HepG2 (cell line): Measurements from ENCODE around the gene ALG9. TPM values are rescaled to one million over a fixed set of nuclear protein-coding genes. Genes with fewer than 3 reads are reported as not detected.

Source experiments
- ADNP ChIP-seq: sonication (generic); formaldehyde crosslinking; IDR thresholded peaks from 2 replicates; pipeline ENCODE4 v1.4.0; 2020; ENCODE audit warnings: missing genetic modification reagents
- GFI1 ChIP-seq: sonication (generic); formaldehyde crosslinking; IDR thresholded peaks from 2 replicates; pipeline ENCODE4 v1.5.0; 2020; ENCODE audit warnings: missing genetic modification reagents, mild to moderate bottlenecking, borderline replicate concordance
- HHEX ChIP-seq: IDR thresholded peaks from 2 replicates; pipeline ENCODE4 v1.6.1; 2016; ENCODE audit warnings: control low read depth
- MATR3 ChIP-seq: sonication (generic); formaldehyde crosslinking; IDR thresholded peaks from 2 replicates; pipeline ENCODE4 v1.4.0; 2020; ENCODE audit warnings: missing genetic modification reagents
- MEIS2 ChIP-seq: sonication (generic); formaldehyde crosslinking; IDR thresholded peaks from 2 replicates; pipeline ENCODE4 v1.9.0; 2021; ENCODE audit warnings: mild to moderate bottlenecking, missing genetic modification reagents
- NFIB ChIP-seq: sonication (generic); formaldehyde crosslinking; IDR thresholded peaks from 2 replicates; pipeline ENCODE4 v1.9.0; 2021; ENCODE audit warnings: missing genetic modification reagents, mild to moderate bottlenecking, borderline replicate concordance
- ZKSCAN5 ChIP-seq: sonication (generic); formaldehyde crosslinking; IDR thresholded peaks from 2 replicates; pipeline ENCODE4 v1.5.1; 2020; ENCODE audit warnings: mild to moderate bottlenecking, missing genetic modification reagents
- ZNF232 ChIP-seq: sonication (generic); formaldehyde crosslinking; IDR thresholded peaks from 2 replicates; pipeline ENCODE4 v1.4.0; 2020; ENCODE audit warnings: missing genetic modification reagents, borderline replicate concordance
- ZNF589 ChIP-seq: sonication (generic); formaldehyde crosslinking; conservative IDR thresholded peaks from 2 replicates; pipeline ENCODE4 v1.8.0; 2022; ENCODE audit warnings: mild to moderate bottlenecking, moderate library complexity, missing genetic modification reagents
- ZNF780A ChIP-seq: sonication (generic); formaldehyde crosslinking; IDR thresholded peaks from 2 replicates; pipeline ENCODE4 v1.8.0; 2022; ENCODE audit warnings: mild to moderate bottlenecking, missing genetic modification reagents, moderate library complexity
- polyA plus RNA-seq, 8 experiments: library from polyadenylated mRNA; depleted of rRNA in 3 of 8; stranded (reverse) in 7 of 8; unstranded in 1 of 8; fragments of >200 nt; fragmentation: Illumina TruSeq in 4 of 8; extraction: Trizol in 4 of 8; gene quantifications; 2 replicates each; pipeline versions ENCODE4 v1.2.1 to v1.2.3, GENCODE V29; 2011 to 2016; ENCODE audit warnings: low read depth in 4 of 8, missing spikeins in 1 of 8, mixed read lengths in 1 of 8; ENCODE audit not compliant: insufficient read depth in 1 of 8
- total RNA-seq, 5 experiments: library from RNA; depleted of rRNA; stranded (reverse); fragments of >200 nt; fragmentation: Illumina TruSeq; extraction: Trizol; gene quantifications; 2 replicates each; pipeline ENCODE4 v1.2.3, GENCODE V29; 2016; ENCODE audit warnings: low read depth in 1 of 5
- TF ChIP-seq, protein P1 (sequence below): sonication (generic); formaldehyde crosslinking; IDR thresholded peaks from one replicate; pipeline ENCODE4 v1.5.1; 2020; ENCODE audit warnings: mild to moderate bottlenecking, missing genetic modification reagents; ENCODE audit errors: not compliant biosample characterization
- TF ChIP-seq, protein P2 (sequence below): sonication (generic); formaldehyde crosslinking; IDR thresholded peaks from 2 replicates; pipeline ENCODE4 v1.5.0; 2020; ENCODE audit warnings: mild to moderate bottlenecking, missing genetic modification reagents
- TF ChIP-seq, protein P3 (sequence below): sonication (generic); formaldehyde crosslinking; IDR thresholded peaks from 2 replicates; pipeline ENCODE4 v1.5.1; 2020; ENCODE audit warnings: mild to moderate bottlenecking, moderate library complexity, missing genetic modification reagents

ALG9 gene
- total and polyA plus RNA-seq, 2 of the 13 experiments (the other 11 are each of a cell fraction or from before 2014, with no cell fraction given): 39.4 to 40.6 TPM

DNA sequence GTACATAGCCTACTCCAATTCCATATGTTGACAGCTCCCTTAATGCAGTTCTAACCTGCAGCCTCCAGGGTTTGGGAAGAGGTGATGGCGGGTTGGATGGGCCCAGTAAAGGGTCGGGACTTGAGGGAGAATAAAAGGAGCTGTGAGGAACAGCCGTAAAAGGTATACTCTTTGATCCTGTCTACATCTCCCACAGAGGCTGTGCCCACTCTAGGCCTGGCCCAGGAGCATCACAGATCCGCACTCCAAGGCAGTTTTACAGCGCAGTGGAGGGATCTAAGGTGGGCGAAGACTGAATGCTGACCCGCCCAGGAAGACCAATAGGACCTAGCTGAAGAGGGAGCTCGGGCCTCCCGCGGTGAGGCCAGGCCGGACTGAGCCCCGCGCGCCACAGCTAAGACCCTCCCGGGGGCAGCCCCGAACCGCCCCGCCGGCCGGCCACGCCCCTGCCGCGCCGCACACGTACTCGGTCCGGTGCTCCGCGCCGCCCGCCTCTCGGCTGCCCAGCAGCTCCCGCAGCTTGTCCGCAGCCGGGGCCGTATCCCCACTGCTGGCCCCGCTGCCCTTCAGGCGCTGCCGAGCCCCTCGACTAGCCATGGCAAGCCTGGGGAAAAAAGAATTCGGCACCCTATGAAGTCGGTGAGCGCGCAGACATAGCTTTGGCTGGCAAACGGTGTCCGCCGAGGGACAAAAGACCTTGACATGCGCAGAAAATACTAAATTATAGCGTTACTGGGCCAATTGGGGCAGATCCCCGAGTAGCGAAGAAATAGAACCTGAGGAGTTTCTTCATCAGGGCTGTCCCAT, at the start of gene ALG9 (continued):
- TF ChIP-seq, protein P1, sequence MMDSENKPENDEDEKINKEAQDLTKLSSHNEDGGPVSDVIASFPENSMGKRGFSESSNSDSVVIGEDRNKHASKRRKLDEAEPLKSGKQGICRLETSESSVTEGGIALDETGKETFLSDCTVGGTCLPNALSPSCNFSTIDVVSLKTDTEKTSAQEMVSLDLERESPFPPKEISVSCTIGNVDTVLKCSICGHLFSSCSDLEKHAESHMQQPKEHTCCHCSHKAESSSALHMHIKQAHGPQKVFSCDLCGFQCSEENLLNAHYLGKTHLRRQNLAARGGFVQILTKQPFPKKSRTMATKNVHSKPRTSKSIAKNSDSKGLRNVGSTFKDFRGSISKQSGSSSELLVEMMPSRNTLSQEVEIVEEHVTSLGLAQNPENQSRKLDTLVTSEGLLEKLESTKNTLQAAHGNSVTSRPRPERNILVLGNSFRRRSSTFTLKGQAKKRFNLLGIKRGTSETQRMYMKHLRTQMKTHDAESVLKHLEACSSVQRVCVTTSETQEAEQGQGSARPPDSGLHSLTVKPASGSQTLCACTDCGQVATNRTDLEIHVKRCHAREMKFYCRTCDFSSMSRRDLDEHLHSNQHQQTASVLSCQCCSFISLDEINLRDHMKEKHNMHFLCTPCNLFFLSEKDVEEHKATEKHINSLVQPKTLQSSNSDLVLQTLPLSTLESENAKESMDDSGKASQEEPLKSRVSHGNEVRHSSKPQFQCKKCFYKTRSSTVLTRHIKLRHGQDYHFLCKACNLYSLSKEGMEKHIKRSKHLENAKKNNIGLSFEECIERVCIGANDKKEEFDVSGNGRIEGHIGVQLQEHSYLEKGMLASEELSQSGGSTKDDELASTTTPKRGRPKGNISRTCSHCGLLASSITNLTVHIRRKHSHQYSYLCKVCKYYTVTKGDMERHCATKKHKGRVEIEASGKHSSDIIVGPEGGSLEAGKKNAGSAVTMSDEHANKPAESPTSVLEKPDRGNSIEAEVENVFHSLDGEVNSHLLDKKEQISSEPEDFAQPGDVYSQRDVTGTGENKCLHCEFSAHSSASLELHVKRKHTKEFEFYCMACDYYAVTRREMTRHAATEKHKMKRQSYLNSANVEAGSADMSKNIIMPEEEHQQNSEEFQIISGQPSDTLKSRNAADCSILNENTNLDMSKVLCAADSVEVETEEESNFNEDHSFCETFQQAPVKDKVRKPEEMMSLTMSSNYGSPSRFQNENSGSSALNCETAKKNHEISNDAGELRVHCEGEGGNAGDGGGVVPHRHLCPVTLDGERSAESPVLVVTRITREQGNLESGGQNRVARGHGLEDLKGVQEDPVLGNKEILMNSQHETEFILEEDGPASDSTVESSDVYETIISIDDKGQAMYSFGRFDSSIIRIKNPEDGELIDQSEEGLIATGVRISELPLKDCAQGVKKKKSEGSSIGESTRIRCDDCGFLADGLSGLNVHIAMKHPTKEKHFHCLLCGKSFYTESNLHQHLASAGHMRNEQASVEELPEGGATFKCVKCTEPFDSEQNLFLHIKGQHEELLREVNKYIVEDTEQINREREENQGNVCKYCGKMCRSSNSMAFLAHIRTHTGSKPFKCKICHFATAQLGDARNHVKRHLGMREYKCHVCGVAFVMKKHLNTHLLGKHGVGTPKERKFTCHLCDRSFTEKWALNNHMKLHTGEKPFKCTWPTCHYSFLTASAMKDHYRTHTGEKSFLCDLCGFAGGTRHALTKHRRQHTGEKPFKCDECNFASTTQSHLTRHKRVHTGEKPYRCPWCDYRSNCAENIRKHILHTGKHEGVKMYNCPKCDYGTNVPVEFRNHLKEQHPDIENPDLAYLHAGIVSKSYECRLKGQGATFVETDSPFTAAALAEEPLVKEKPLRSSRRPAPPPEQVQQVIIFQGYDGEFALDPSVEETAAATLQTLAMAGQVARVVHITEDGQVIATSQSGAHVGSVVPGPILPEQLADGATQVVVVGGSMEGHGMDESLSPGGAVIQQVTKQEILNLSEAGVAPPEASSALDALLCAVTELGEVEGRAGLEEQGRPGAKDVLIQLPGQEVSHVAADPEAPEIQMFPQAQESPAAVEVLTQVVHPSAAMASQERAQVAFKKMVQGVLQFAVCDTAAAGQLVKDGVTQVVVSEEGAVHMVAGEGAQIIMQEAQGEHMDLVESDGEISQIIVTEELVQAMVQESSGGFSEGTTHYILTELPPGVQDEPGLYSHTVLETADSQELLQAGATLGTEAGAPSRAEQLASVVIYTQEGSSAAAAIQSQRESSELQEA: peak; percentile 43
- TF ChIP-seq, protein P2, sequence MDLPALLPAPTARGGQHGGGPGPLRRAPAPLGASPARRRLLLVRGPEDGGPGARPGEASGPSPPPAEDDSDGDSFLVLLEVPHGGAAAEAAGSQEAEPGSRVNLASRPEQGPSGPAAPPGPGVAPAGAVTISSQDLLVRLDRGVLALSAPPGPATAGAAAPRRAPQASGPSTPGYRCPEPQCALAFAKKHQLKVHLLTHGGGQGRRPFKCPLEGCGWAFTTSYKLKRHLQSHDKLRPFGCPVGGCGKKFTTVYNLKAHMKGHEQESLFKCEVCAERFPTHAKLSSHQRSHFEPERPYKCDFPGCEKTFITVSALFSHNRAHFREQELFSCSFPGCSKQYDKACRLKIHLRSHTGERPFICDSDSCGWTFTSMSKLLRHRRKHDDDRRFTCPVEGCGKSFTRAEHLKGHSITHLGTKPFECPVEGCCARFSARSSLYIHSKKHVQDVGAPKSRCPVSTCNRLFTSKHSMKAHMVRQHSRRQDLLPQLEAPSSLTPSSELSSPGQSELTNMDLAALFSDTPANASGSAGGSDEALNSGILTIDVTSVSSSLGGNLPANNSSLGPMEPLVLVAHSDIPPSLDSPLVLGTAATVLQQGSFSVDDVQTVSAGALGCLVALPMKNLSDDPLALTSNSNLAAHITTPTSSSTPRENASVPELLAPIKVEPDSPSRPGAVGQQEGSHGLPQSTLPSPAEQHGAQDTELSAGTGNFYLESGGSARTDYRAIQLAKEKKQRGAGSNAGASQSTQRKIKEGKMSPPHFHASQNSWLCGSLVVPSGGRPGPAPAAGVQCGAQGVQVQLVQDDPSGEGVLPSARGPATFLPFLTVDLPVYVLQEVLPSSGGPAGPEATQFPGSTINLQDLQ: 0 out of 2 replicates have a peak, but pooled peaks have one; percentile 14
- TF ChIP-seq HHEX (CRISPR knock-in tag): no peak
- no peak for TF ChIP-seq ZNF780A
- no peak for TF ChIP-seq ZNF589 (CRISPR knock-in tag)
- TF ChIP-seq MATR3 (CRISPR knock-in tag): no peak
- TF ChIP-seq ZNF232: peak; percentile 45; the same call in 1 of the 2 replicates
- TF ChIP-seq NFIB (CRISPR knock-in tag): no peak
- no peak for TF ChIP-seq ZKSCAN5 (CRISPR knock-in tag)
- TF ChIP-seq GFI1 (CRISPR knock-in tag): no peak; the same call in 1 of the 2 replicates
- no peak for TF ChIP-seq ADNP (CRISPR knock-in tag)
- TF ChIP-seq, protein P3, sequence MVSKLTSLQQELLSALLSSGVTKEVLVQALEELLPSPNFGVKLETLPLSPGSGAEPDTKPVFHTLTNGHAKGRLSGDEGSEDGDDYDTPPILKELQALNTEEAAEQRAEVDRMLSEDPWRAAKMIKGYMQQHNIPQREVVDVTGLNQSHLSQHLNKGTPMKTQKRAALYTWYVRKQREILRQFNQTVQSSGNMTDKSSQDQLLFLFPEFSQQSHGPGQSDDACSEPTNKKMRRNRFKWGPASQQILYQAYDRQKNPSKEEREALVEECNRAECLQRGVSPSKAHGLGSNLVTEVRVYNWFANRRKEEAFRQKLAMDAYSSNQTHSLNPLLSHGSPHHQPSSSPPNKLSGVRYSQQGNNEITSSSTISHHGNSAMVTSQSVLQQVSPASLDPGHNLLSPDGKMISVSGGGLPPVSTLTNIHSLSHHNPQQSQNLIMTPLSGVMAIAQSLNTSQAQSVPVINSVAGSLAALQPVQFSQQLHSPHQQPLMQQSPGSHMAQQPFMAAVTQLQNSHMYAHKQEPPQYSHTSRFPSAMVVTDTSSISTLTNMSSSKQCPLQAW (CRISPR knock-in tag): no peak
- TF ChIP-seq MEIS2: no peak
